ENCODE measurements around the gene SND1.

GRCh38 chr7:128019288-128019687 lies 367.3 kb downstream of the SND1 start:
- TF ChIP-seq CTCF (IDR thresholded peaks at IDR 0.05 in 8 of 11, conservative IDR thresholded peaks at IDR 0.05 in 3 of 11), result no peak
- no peak for TF ChIP-seq POLR2AphosphoS5 (IDR thresholded peaks at IDR 0.05)
- no peak for TF ChIP-seq POLR2A (IDR thresholded peaks at IDR 0.05)
